ENCODE results near the gene GLCE. TPM values are rescaled to one million over a fixed set of nuclear protein-coding genes. Genes with fewer than 3 reads are reported as not detected.
A peak's percentile ranks its signal among the peaks of the same experiment; 100 is the strongest.

The GLCE gene
- polyA plus RNA-seq, 1 experiment, result 48.1 TPM

GRCh38 chr15:69224383-69224782 is 63.9 kb downstream of the GLCE start:
- Histone ChIP-seq H3K4me3 (ENCODE audit: low read depth, low read length) (no peak overlapping the region), H3K27ac (ENCODE audit: low read depth, low read length) (no peak overlapping the region), H3K9me3 (ENCODE audit: control insufficient read depth, insufficient read depth, low read length) (peaks cover 4% of the 10 kb centered on the region), H3K27me3 (ENCODE audit: control insufficient read depth, insufficient read depth, low read length) (no peaks in the 10 kb centered on the region)
- no peak for DNase-seq (ENCODE audit: low read depth, low spot score)
- ChIA-PET POLR2A (no interaction called here), CTCF (interaction anchor here (8.1 kb wide), 1 partner anchor 166 kb away, joined by 70 read pairs; no protein-coding TSS in a partner anchor)
- TF ChIP-seq CTCF (IDR thresholded peaks at IDR 0.05; ENCODE audit: low read depth, low read length), result no peak

- CTCF ChIA-PET, result interaction anchor here (1.3 to 8.1 kb wide), 3 partner anchors 64 to 191 kb away, joined by 3 to 70 read pairs (median 11); no protein-coding TSS in a partner anchor
- Histone ChIP-seq H3K27me3 (ENCODE audit: control insufficient read depth, insufficient read depth, low read length) (no peaks in the 10 kb centered on the region), H3K9me3 (ENCODE audit: control insufficient read depth, insufficient read depth, low read length) (peaks cover 4% of the 10 kb centered on the region), H3K4me3 (ENCODE audit: low read depth, low read length) (no peak overlapping the region), H3K27ac (ENCODE audit: low read depth, low read length) (no peak overlapping the region)
- peak; percentile 48 for TF ChIP-seq CTCF (IDR thresholded peaks at IDR 0.05; ENCODE audit: low read depth, low read length)
- no peak for DNase-seq (ENCODE audit: low read depth, low spot score)
- POLR2A ChIA-PET, result no interaction called here
Observed at GRCh38 chr15:69225355-69226022, 65.1 kb downstream of the GLCE start.

- DNase-seq (ENCODE audit: low read depth, low spot score), result no peak
- TF ChIP-seq CTCF (IDR thresholded peaks at IDR 0.05; ENCODE audit: low read depth, low read length), result no peak
- H3K27ac ChIP-seq (ENCODE audit: low read depth, low read length), result no peak overlapping the region
- H3K4me3 ChIP-seq (ENCODE audit: low read depth, low read length), result no peak overlapping the region
- CTCF ChIA-PET, result interaction anchor here (0.7 to 8.1 kb wide), 5 partner anchors 11 to 192 kb away, joined by 3 to 70 read pairs (median 5); no protein-coding TSS in a partner anchor
- peaks cover 4% of the 10 kb centered on the region for H3K9me3 ChIP-seq (ENCODE audit: control insufficient read depth, insufficient read depth, low read length)
- no peaks in the 10 kb centered on the region for H3K27me3 ChIP-seq (ENCODE audit: control insufficient read depth, insufficient read depth, low read length)
- POLR2A ChIA-PET, result interaction anchor here (0.6 to 1.0 kb wide), 2 partner anchors 52 to 80 kb away, joined by 3 read pairs; no protein-coding TSS in a partner anchor
Observed at GRCh38 chr15:69226023-69226355, 65.6 kb downstream of the GLCE start.

GRCh38 chr15:69232144-69232543 is 71.7 kb downstream of the GLCE start:
- POLR2A ChIA-PET, result no interaction called here
- H3K9me3 ChIP-seq (ENCODE audit: control insufficient read depth, insufficient read depth, low read length), result no peaks in the 10 kb centered on the region
- H3K4me3 ChIP-seq (ENCODE audit: low read depth, low read length), result no peak overlapping the region
- DNase-seq (ENCODE audit: low read depth, low spot score), result no peak
- no peaks in the 10 kb centered on the region for H3K27me3 ChIP-seq (ENCODE audit: control insufficient read depth, insufficient read depth, low read length)
- CTCF ChIA-PET, result no interaction called here
- no peak overlapping the region for H3K27ac ChIP-seq (ENCODE audit: low read depth, low read length)
- no peak for TF ChIP-seq CTCF (IDR thresholded peaks at IDR 0.05; ENCODE audit: low read depth, low read length)

GRCh38 chr15:69232765-69233164 is 72.3 kb downstream of the GLCE start:
- CTCF ChIA-PET, result no interaction called here
- Histone ChIP-seq H3K27ac (ENCODE audit: low read depth, low read length) (no peak overlapping the region), H3K9me3 (ENCODE audit: control insufficient read depth, insufficient read depth, low read length) (no peaks in the 10 kb centered on the region), H3K27me3 (ENCODE audit: control insufficient read depth, insufficient read depth, low read length) (no peaks in the 10 kb centered on the region), H3K4me3 (ENCODE audit: low read depth, low read length) (no peak overlapping the region)
- POLR2A ChIA-PET, result no interaction called here
- no peak for TF ChIP-seq CTCF (IDR thresholded peaks at IDR 0.05; ENCODE audit: low read depth, low read length)
- DNase-seq (ENCODE audit: low read depth, low spot score), result no peak

Data from AG04450 (cell line).